CD4-positive, alpha-beta T cell treated with Interleukin-21 for 1 hour (primary cell): Measurements from ENCODE around the gene ZBTB47.

ENCODE experiments used
- DNase-seq: peaks from one replicate; pipeline ENCODE4 v3.0.0-alpha.2; 2020

Gene ZBTB47

DNA sequence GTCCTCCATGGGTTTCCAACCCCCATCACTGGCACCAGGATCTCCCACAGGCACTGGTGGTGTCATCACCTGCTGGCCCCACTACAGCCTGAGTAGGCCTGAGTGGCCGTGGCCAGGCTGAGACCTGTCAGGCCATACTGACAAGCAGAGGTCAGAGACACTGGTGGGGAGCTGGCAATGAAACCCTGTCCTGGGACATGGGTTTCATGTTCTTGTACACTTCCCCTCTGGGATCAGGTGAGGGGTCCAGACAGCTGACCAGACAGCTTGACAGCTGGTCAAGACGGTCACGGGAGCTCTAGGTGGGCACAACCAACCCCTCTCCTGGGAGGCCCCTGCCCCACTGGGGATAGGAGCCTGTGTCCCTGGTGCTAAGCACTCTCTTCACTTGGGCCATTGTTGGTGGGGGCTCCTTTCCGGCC, 13.1 kb downstream of the ZBTB47 start:
- DNase-seq: no peak

DNA sequence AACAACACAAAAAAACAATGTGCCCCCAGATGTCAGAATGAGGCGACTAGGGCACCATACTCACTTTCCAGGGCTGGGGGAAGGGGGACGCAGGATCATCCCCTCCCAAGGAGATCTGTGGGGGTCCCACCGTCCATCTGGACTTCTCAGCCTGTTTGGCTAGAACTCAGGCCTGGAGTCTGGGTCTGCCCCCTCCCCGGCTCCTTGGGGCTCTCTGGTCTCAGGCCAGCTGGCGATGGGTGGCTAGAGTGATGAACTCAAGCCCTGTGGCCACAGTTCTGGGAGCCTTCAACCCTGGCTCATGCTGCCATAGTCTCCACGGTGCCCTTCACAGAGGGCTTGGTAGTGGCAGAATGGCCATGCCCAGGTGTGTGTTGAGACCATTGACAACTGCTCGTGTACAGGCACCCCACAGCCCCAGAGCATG, 13.6 kb downstream of the ZBTB47 start:
- no peak for DNase-seq

DNA sequence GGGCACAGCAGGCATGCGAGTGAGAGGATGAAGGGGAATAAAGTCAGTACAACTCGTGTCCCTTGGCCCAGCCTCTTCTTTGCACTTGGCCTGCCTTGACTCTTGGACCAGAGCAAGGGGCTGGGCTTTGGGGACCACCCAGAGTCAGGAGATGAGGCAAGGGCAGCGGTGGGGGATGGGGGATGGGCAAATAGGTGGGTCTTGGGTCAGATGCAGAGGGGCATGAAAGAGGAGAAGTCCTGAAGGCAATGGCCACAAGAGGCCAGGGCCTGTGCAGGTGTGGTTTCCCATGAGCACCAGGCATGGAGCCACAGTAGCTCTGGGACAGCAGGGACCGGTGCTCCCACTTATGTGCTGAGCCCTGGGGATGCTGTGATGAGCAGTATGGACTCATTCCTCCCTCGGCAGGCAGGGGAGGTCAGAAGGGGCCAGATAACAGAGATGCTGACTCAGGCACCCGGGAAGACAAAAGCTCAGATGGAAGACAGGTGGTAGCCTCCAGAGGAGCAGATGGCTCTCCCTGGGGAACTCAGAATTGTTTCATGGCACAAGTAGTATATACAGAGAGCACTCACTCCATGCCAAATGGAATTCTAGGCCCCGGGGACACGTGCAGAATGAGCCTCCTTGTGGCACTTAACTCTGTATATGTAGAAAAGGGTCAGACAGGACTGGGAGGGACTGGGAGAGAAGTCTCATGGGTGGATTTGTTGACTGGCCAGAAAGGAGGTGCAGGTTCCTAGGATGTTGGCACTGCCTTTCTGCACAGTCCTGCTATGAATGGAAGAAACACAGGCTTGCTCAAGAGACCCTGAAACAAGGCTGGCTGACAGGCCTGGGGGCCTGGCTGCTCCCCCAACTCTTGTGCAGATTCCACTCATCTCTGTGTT, 14.3 kb downstream of the ZBTB47 start:
- no peak for DNase-seq

GRCh38 chr3:42668413-42668760, 14.9 kb downstream of the ZBTB47 start:
- DNase-seq: no peak

DNA sequence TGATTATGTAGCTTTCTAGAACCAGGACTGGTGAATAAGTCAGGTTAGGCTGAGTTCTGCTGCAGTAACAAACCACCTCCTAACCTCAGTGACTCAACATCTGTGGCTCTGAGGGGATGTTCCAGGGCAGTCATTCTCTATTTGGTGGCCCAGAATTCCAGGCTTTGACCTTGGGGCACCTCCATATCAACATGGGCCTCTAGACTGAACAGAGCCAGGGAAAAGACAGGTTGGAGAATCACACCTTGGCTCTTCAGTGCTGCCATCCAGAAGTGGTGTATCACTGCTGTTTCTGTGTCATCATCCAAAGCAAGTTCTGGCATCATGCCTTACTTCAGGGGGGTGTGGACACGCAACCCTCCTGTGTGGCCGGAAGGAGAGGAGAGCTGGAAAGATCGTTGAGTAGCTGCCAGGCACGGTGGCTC, 15.3 kb downstream of the ZBTB47 start:
- no peak for DNase-seq

DNA sequence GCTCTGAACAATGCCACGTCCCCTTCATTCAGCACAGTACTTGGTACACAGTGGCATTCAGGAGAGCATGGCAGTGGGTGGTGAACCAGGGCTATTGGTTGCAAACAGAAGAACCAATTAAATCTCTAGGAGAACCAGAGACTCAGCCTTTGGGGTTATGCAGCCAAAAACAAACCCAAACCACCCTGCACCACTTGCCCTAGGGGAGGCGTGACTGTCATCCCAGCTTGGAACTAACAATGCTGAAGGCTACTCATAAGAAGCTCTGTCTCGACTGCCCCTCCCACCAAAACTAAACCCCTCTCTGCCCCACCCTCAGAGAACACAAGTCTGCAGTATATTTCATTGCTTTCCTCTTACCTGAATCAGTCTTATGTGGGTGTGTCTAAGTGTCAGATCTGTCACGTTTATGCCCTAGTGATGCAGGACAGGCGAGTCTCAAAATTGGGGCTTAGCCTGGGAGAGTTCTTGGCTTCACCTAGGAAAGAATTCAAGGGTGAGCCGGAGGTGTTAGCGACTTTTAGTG, 16.6 kb downstream of the ZBTB47 start:
- no peak for DNase-seq

DNA sequence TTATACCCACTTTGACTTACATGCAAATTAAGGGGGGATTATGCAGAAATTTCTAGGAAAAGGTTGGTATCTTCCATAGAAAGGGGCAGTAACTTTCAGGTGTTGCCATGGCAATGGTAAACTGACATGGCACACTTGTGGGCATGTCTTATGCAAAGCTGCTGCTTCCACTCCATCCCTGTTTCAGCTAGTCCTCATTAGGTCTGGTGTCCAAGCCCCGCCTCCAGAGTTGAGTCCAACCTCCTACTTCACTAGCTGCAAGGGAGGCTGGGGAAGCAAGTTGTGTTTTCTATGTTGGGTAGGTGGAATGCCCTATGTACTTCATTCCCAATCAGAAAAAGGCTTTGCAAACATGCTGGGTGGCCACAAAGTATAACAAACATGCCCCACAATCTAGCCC, 17.2 kb downstream of the ZBTB47 start:
- DNase-seq: no peak

- DNase-seq: no peak
Observed at GRCh38 chr3:42672515-42672914, 19.0 kb downstream of the ZBTB47 start.

GRCh38 chr3:42673082-42673481, 19.6 kb downstream of the ZBTB47 start:
- DNase-seq: no peak

DNA sequence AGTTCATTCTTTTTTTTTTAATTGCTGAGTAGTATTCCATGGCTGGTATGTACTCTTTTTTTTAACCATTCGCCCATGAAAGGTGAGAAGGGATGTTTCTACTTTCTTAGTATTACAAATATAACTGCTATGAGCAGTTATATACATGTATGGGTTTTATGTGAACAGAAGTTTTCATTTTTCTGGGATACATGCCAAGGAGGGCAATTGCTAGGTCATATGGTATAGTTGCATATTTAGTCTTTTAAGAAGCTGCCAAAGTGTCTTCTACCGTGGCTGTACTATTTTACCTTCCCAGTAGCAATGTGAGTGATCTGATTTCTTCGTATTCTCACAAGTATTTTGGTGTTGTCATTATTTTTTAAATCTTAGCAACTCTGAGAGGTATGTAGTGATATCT, 20.6 kb downstream of the ZBTB47 start:
- DNase-seq: no peak

- DNase-seq: no peak
Observed at GRCh38 chr3:42675909-42676308, 22.4 kb downstream of the ZBTB47 start.

GRCh38 chr3:42678447-42678846, 24.9 kb downstream of the ZBTB47 start:
- no peak for DNase-seq

DNA sequence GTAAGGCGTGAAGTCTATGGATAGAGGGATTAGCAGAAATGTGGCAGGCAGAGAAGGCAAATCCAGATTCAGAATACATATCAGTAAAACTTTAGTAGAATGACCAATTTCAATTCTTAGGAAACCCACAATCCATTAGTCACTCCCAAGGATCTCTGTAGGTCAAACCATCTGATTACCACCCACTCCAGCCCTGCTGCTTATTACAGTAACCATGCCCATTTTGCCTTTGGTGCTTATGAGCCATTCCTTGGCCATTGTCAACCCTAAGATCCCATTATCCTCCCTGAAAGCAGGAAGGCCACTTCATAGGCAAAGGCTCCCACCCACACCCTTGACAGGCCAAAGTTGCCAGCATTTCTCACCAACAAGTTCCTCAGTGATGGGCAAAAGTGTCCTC, 26.8 kb downstream of the ZBTB47 start:
- no peak for DNase-seq

GRCh38 chr3:42680806-42681205, 27.3 kb downstream of the ZBTB47 start:
- DNase-seq: no peak

DNA sequence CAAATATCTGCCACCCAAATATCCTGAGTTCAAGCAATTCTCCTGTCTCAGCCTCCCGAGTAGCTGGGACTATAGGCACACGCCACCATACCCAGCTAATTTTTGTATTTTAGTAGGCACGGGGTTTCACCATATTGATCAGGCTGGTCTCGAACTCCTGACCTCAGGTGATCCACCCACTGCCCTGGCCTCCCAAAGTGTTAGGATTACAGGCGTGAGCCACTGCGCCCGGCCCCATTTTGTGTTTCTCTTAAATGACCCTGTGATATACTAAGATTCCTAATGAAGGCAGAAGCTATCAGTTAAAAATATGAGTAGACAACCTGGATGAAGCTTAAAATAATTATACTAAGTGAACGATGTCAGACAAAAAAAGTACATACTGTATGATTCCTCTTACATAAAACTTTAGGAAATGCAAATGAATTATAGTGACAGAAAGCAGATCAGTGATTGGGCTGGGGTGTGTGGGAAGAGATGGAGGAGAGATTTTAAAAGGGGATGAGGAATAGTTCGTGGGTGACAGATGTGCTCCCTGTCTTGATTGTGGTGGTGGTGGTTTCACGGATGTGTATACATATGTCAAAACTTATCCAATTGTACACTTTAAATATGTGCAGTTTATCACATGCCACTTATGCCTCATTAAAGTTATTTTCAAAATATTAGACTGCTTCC, 28.0 kb downstream of the ZBTB47 start:
- no peak for DNase-seq

- no peak for DNase-seq
Observed at GRCh38 chr3:42682301-42683070, 29.0 kb downstream of the ZBTB47 start.

GRCh38 chr3:42683875-42684598, 30.5 kb downstream of the ZBTB47 start:
- DNase-seq: no peak

DNA sequence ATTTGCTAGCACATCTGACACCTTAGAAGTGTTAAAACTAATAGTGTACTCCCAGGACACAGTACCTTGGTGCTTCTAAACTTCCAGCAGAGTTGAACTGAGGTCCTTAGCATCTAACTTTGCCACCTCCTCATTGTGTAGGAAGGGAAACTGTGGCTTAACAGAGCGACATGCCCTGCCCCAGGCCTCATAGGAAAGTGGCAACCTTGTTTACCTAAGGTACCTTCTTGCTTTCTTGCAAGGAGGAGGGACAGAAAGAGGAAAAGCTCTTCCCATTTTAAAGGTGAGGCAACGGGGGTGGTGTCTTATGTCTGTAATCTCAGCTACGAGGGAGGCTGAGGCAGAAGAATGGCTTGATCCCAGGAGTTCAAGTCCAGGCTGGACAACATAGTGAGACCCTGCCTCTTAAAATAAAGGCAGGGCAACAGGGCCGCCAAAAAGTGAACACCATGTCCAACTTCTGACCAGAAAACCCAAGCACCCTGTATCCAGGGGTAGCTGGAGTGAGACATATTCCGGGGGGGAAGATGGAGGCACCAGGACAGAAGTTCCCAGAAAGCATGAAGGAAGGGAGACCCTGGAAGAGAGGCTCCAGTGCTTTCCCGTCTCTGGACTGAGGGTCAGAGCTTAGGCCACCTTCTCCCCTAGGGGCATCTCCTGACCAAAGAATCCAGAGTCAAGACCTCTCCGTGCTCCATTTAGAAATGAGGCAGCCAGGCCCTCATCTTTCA, 31.3 kb downstream of the ZBTB47 start:
- no peak for DNase-seq

GRCh38 chr3:42685363-42685881, 31.9 kb downstream of the ZBTB47 start, which contains the start of gene KLHL40:
Gene KLHL40, plus strand, starts transcription at chr3:42685537. Its CDS starts 82 bp downstream, at chr3:42685619.
- no peak for DNase-seq

DNA sequence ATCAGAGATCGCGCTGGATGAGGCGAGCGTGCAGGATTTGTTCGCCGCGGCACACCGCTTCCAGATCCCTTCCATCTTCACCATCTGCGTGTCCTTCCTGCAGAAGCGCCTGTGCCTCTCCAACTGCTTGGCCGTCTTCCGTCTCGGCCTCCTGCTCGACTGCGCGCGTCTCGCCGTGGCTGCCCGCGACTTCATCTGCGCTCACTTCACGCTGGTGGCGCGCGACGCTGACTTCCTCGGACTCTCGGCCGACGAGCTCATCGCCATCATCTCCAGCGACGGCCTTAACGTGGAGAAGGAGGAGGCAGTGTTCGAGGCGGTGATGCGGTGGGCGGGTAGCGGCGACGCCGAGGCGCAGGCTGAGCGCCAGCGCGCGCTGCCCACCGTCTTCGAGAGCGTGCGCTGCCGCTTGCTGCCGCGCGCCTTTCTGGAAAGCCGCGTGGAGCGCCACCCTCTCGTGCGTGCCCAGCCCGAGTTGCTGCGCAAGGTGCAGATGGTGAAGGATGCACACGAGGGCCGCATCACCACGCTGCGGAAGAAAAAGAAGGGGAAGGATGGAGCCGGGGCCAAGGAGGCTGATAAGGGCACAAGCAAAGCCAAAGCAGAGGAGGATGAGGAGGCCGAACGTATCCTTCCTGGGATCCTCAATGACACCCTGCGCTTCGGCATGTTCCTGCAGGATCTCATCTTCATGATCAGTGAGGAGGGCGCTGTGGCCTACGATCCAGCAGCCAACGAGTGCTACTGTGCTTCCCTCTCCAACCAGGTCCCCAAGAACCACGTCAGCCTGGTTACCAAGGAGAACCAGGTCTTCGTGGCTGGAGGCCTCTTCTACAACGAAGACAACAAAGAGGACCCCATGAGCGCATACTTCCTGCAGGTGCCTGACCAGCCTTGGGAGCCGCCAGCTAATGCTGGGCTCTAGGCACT, 32.7 kb downstream of the ZBTB47 start:
- DNase-seq: no peak
